Esophagus muscularis mucosa (tissue), 4 donors: Measurements from ENCODE around the gene FURIN. TPM values are rescaled to one million over a fixed set of nuclear protein-coding genes. Genes with fewer than 3 reads are reported as not detected.

Experiments used
- DNase-seq: peaks from one replicate; pipeline ENCODE4 v3.0.0-alpha.2; 2017; ENCODE audit errors: extremely low spot score
- H3K27ac ChIP-seq, 4 donors: fragments of 200-600 bp; sonication (generic); replicated peaks in 1 of 4; 1 replicate in 3 of 4; 2 replicates in 1 of 4; pipeline ENCODE4 v1.5.1; 2016 to 2019; ENCODE audit warnings: mild to moderate bottlenecking in 1 of 4
- H3K27me3 ChIP-seq, 4 donors: fragments of 200-600 bp; sonication (generic); one replicate each; pipeline versions ENCODE4 v1.5.1 to v1.6.0; 2016 to 2019
- H3K36me3 ChIP-seq, 4 donors: fragments of 200-600 bp; sonication (generic); one replicate each; pipeline ENCODE4 v1.5.1; 2016 to 2019
- H3K4me1 ChIP-seq, 4 donors: fragments of 200-600 bp; sonication (generic); one replicate each; pipeline ENCODE4 v1.5.1; 2016 to 2019
- H3K4me3 ChIP-seq, 4 donors: fragments of 200-600 bp; sonication (generic); 1 replicate in 2 of 4; 2 replicates in 2 of 4; pipeline ENCODE4 v1.5.1; 2016 to 2019; ENCODE audit warnings: mild to moderate bottlenecking in 4 of 4, moderate library complexity in 1 of 4
- H3K9me3 ChIP-seq, 4 donors: fragments of 200-600 bp; sonication (generic); 1 replicate in 3 of 4; 2 replicates in 1 of 4; pipeline ENCODE4 v1.5.1; 2016 to 2019
- EP300 ChIP-seq: sonication (generic); formaldehyde crosslinking; IDR thresholded peaks from one replicate; pipeline ENCODE4 v1.6.1; 2017; ENCODE audit warnings: antibody characterized with exemption
- POLR2A ChIP-seq: fragments of 450-650 bp; IDR thresholded peaks from one replicate; pipeline ENCODE4 v1.6.1; 2017; ENCODE audit warnings: antibody characterized with exemption, moderate library complexity, mild to moderate bottlenecking, low read depth
- POLR2AphosphoS5 ChIP-seq, 2 donors: sonication (generic); formaldehyde crosslinking; IDR thresholded peaks; one replicate each; pipeline ENCODE4 v1.6.1; 2017; ENCODE audit warnings: antibody characterized with exemption in 2 of 2
- WGBS: methylation state at CpG from one replicate; pipeline ENCODE4 v1.1.5; 2018; 5-methylcytosine and 5-hydroxymethylcytosine counted together
- intact Hi-C: fragments of 100-400 bp; cut with DNase I; formaldehyde crosslinking; loops from one replicate; pipeline ENCODE4 v1.15.1; 2023
- total RNA-seq, 4 donors: library from RNA; depleted of rRNA; stranded (reverse); fragments of >200 nt; gene quantifications; one replicate each; pipeline versions ENCODE4 v1.1.0 to v1.2.1, GENCODE V29; 2016
- TF ChIP-seq, protein P1 (sequence below), 3 experiments: fragments of 200-600 bp in 2 of 3; fragments of 450-650 bp in 1 of 3; sonication (generic) in 2 of 3; IDR thresholded peaks; one replicate each; pipeline ENCODE4 v1.5.1; 2017 to 2019; ENCODE audit warnings: antibody characterized with exemption in 3 of 3, mild to moderate bottlenecking in 2 of 3, moderate library complexity in 1 of 3

The FURIN gene
- total RNA-seq, 4 donors from 2014 or later = 39.0 to 84.0 (median 80.3) TPM

DNA sequence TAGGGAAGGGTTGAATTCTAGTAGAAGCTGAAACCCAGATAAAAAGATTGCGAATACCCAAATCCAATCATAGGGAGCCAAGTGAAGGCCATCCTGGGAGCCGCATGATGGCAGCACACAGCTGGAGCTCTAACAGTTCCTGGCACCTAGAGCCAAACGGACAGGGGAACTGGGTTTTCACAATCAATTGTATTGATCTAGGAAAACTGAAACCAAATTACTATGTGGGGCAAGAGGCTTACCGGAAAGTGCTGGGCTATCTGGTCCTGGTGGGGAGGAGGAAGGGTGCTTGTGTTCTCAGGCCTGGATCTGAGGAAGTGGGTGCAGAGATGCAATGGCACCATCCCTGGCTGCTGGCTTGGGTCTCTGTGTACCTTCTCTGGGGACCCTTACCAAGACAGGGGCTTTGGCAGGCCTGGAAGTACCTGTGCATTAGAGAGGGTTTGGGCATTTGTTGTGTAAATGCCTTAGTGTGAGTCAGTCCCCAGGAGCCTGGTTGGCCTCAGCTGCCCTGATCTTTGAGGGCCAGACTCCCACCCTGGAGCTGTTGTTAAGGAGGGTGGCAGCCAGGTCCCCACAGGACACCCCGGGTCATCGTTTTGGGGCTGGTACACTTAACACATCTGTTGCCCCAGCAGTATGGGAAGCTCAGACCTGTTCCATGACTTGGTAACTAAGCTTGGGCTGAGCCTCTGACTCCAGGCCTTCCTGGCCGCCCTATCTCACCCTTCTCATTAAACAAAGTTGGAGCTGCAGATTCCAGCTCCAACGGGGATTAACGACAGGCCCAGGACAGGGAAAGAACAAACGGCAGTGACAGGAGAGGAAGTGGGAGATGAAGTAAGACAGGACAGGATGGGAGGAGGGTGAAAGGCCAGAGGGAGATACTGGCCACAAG, 8.9 kb upstream of the FURIN start:
- Histone ChIP-seq H3K36me3 (no peaks in the 10 kb centered on the region), H3K27ac (no peak overlapping the region), H3K27me3 (no peaks in the 10 kb centered on the region), H3K4me1 (peaks cover 0 to 4% (median 0%) of the 10 kb centered on the region in 4 donors), H3K4me3 (no peak overlapping the region), H3K9me3 (no peaks in the 10 kb centered on the region)
- whole genome bisulfite sequencing = 58% methylated on average over 8 of the region's 10 CpGs
- no peak for TF ChIP-seq POLR2AphosphoS5 (IDR thresholded peaks at IDR 0.05)
- TF ChIP-seq, protein P1, sequence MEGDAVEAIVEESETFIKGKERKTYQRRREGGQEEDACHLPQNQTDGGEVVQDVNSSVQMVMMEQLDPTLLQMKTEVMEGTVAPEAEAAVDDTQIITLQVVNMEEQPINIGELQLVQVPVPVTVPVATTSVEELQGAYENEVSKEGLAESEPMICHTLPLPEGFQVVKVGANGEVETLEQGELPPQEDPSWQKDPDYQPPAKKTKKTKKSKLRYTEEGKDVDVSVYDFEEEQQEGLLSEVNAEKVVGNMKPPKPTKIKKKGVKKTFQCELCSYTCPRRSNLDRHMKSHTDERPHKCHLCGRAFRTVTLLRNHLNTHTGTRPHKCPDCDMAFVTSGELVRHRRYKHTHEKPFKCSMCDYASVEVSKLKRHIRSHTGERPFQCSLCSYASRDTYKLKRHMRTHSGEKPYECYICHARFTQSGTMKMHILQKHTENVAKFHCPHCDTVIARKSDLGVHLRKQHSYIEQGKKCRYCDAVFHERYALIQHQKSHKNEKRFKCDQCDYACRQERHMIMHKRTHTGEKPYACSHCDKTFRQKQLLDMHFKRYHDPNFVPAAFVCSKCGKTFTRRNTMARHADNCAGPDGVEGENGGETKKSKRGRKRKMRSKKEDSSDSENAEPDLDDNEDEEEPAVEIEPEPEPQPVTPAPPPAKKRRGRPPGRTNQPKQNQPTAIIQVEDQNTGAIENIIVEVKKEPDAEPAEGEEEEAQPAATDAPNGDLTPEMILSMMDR (IDR thresholded peaks at IDR 0.05) = no peak
- no peak for TF ChIP-seq POLR2A
- no peak for TF ChIP-seq EP300
- intact Hi-C loops = no loop called here
- no peak for DNase-seq

DNA sequence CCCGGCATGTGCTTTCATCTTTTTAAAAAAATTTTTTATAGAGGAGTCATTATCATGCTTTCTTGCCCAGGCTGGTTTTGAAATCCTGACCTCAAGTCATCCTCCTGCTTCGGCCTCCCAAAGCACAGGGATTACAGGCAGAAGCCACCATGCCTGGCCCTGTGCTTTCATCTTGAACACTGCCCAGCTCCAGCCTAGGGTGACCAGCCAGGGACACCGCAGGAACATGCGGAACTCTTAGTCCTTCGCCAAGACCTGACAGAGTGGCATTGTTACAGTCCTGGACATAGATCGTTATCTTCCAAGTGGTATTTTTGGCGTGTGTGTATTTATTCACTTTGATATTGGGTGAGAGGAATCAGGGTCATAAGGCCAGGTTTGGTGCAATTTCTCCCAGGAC, 7.9 kb upstream of the FURIN start:
- TF ChIP-seq POLR2A (no peak), EP300 (no peak), POLR2AphosphoS5 (IDR thresholded peaks at IDR 0.05) (no peak)
- TF ChIP-seq, protein P1 (IDR thresholded peaks at IDR 0.05) = no peak
- WGBS = 91% methylated on average over 7 of the region's 7 CpGs
- no peak overlapping the region for H3K27ac ChIP-seq
- H3K36me3 ChIP-seq = no peaks in the 10 kb centered on the region
- H3K4me3 ChIP-seq = no peak overlapping the region
- intact Hi-C loops = no loop called here
- no peak for DNase-seq
- H3K27me3 ChIP-seq = peaks cover 0 to 4% (median 0%) of the 10 kb centered on the region in 4 donors
- no peaks in the 10 kb centered on the region for H3K9me3 ChIP-seq
- H3K4me1 ChIP-seq = peaks cover 0 to 4% (median 0%) of the 10 kb centered on the region in 4 donors

DNA sequence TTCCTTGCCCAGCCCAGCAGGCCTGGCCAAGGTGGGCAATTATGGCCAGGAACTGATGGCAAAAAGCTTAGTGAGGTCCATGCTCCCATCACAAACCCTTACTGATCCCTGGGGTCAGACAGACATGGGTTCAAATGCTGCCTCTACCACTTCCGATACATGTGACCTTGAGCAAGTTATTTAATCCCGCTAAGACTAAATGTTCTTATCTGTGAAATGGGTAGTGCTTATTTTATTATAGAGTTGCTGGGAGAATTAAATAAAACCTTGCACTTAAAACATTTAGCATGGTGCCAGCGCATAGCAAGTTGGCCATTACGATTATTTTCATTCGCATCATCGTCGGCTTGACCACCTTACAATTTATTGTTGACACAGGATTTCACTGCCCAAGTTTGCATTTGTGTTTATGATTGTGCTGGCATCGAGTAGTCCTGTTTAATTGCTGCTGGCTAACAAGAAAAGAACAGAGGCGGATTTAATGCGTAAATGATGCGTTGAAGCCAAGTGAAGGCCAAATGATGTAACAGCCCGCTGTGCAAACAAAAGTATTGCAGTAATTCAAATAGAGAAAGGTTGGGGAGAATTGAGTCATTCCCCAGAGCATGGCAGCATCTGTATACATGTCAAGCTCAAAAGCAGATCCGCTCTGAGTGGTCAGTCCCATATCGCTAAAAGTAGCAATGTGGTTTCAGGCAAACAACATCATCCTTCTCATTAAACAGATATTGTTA, 7.3 kb upstream of the FURIN start:
- intact Hi-C loops = no loop called here
- no peaks in the 10 kb centered on the region for H3K36me3 ChIP-seq
- no peak for TF ChIP-seq POLR2A
- no peaks in the 10 kb centered on the region for H3K9me3 ChIP-seq
- H3K27ac ChIP-seq = no peak overlapping the region
- WGBS = 91% methylated on average over 14 of the region's 14 CpGs
- peaks cover 0 to 5% (median 0%) of the 10 kb centered on the region in 4 donors for H3K27me3 ChIP-seq
- H3K4me1 ChIP-seq = peaks cover 0 to 4% (median 0%) of the 10 kb centered on the region in 4 donors
- DNase-seq = no peak
- no peak overlapping the region for H3K4me3 ChIP-seq

DNA sequence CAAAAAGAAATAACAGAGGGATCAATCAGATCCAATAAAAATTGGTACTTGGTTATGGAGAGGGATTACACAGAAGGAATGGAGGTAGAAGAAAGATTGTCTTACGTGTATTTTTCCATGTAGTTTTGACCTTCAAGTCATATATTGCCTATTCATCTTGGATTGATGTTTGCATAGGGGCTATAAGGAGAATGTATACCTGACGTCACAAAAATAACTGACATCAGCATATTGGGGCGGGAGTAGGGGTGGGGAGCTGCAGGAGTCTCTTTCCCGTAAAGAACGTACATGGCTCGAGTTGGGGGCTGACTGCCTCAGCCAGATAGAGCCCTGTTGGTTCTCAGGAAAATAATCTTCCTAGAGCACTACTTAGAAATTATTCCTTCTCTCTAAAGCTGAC, 5.9 kb upstream of the FURIN start:
- peaks cover 0 to 5% (median 0%) of the 10 kb centered on the region in 4 donors for H3K27me3 ChIP-seq
- intact Hi-C loops = no loop called here
- no peaks in the 10 kb centered on the region for H3K9me3 ChIP-seq
- H3K4me1 ChIP-seq = peaks cover 0 to 4% (median 0%) of the 10 kb centered on the region in 4 donors
- DNase-seq = no peak
- no peak overlapping the region for H3K4me3 ChIP-seq
- TF ChIP-seq, protein P1 (IDR thresholded peaks at IDR 0.05) = no peak
- TF ChIP-seq EP300 (no peak), POLR2AphosphoS5 (IDR thresholded peaks at IDR 0.05) (no peak), POLR2A (no peak)
- no peak overlapping the region for H3K27ac ChIP-seq
- 91% methylated on average over 6 of the region's 6 CpGs for WGBS
- no peaks in the 10 kb centered on the region for H3K36me3 ChIP-seq
